Spleen (tissue), 7 donors: ENCODE results near the gene LPCAT1.

Source experiments
- POLR2A ChIP-seq, 3 donors: fragments of 450-650 bp; IDR thresholded peaks; one replicate each; pipeline ENCODE4 v1.5.1; 2017; ENCODE audit warnings: antibody characterized with exemption in 3 of 3, mild to moderate bottlenecking in 1 of 3
- POLR2AphosphoS5 ChIP-seq, 3 donors: sonication (generic); formaldehyde crosslinking; IDR thresholded peaks; one replicate each; pipeline ENCODE4 v1.5.1; 2017; ENCODE audit warnings: antibody characterized with exemption in 3 of 3
- TF ChIP-seq, protein P1 (sequence below), 11 experiments: fragments of 200-600 bp in 7 of 11; fragments of 450-650 bp in 4 of 11; sonication (generic) in 4 of 11; IDR thresholded peaks in 8 of 11; conservative IDR thresholded peaks in 3 of 11; 1 replicate in 7 of 11; 2 replicates in 4 of 11; pipeline versions ENCODE4 v1.4.0 to v1.8.0; 2016 to 2021; ENCODE audit warnings: antibody characterized with exemption in 11 of 11, inconsistent platforms in 4 of 11, mild to moderate bottlenecking in 1 of 11
- donor health status: DM: no; HTN: no; CAD: no; lungs with moderate emphysema.
- donor health status: DM: no; HTN: no; CAD: no.
- donor health status: DM: no; HTN: no; CAD: no.

GRCh38 chr5:1428107-1428506 is 95.7 kb downstream of the LPCAT1 start:
- no peak for TF ChIP-seq POLR2AphosphoS5 (IDR thresholded peaks at IDR 0.05)
- no peak for TF ChIP-seq POLR2A (IDR thresholded peaks at IDR 0.05)
- TF ChIP-seq, protein P1, sequence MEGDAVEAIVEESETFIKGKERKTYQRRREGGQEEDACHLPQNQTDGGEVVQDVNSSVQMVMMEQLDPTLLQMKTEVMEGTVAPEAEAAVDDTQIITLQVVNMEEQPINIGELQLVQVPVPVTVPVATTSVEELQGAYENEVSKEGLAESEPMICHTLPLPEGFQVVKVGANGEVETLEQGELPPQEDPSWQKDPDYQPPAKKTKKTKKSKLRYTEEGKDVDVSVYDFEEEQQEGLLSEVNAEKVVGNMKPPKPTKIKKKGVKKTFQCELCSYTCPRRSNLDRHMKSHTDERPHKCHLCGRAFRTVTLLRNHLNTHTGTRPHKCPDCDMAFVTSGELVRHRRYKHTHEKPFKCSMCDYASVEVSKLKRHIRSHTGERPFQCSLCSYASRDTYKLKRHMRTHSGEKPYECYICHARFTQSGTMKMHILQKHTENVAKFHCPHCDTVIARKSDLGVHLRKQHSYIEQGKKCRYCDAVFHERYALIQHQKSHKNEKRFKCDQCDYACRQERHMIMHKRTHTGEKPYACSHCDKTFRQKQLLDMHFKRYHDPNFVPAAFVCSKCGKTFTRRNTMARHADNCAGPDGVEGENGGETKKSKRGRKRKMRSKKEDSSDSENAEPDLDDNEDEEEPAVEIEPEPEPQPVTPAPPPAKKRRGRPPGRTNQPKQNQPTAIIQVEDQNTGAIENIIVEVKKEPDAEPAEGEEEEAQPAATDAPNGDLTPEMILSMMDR (IDR thresholded peaks at IDR 0.05 in 8 of 11, conservative IDR thresholded peaks at IDR 0.05 in 3 of 11), result no peak
